Natural killer cell (primary cell): ENCODE results near the gene BAX. TPM values are rescaled to one million over a fixed set of nuclear protein-coding genes. Genes with fewer than 3 reads are reported as not detected.
A peak's percentile ranks its signal among the peaks of the same experiment; 100 is the strongest.

Experiments
- ATAC-seq, 3 donors: fragments of 150-1000 bp in 2 of 3; fragments of 200-7000 bp in 1 of 3; cut with Tn5 transposase; 1 replicate in 1 of 3; 2 replicates in 2 of 3; pipeline ENCODE4 v1.10.0; 2021; ENCODE audit warnings: mild to moderate bottlenecking in 2 of 3, moderate library complexity in 2 of 3
- DNase-seq, 2 donors: peaks; one replicate each; pipeline versions ENCODE4 v3.0.0 to v3.0.0-alpha.2; 2013 to 2021; ENCODE audit warnings: mixed read lengths in 1 of 2
- H3K27ac ChIP-seq: one replicate; pipeline ENCODE4 v1.5.1; 2013; ENCODE audit warnings: mild to moderate bottlenecking, low read length
- H3K27me3 ChIP-seq: one replicate; pipeline ENCODE4 v1.6.1; 2013; ENCODE audit warnings: low read length; ENCODE audit not compliant: control insufficient read depth, insufficient read depth
- H3K36me3 ChIP-seq: one replicate; pipeline ENCODE4 v1.6.1; 2013; ENCODE audit warnings: low read length; ENCODE audit not compliant: control insufficient read depth, insufficient read depth
- H3K4me1 ChIP-seq: one replicate; pipeline ENCODE4 v1.6.1; 2013; ENCODE audit warnings: low read length; ENCODE audit not compliant: control insufficient read depth, insufficient read depth
- H3K4me3 ChIP-seq: one replicate; pipeline ENCODE4 v1.5.1; 2013; ENCODE audit warnings: low read length
- H3K9me3 ChIP-seq: one replicate; pipeline ENCODE4 v1.6.1; 2013; ENCODE audit warnings: low read length; ENCODE audit not compliant: control insufficient read depth, insufficient read depth
- H3K27ac Mint-ChIP-seq, 2 donors: one replicate each; pipeline ENCODE4 v1.8.0; 2022; ENCODE audit warnings: mild to moderate bottlenecking in 2 of 2, mixed read lengths in 2 of 2, moderate library complexity in 1 of 2
- H3K27me3 Mint-ChIP-seq, 2 donors: one replicate each; pipeline ENCODE4 v1.8.0; 2022; ENCODE audit warnings: low read depth in 2 of 2, mixed read lengths in 2 of 2
- H3K36me3 Mint-ChIP-seq: one replicate; pipeline ENCODE4 v1.8.0; 2022; ENCODE audit warnings: mixed read lengths
- H3K4me1 Mint-ChIP-seq, 2 donors: one replicate each; pipeline ENCODE4 v1.8.0; 2022; ENCODE audit warnings: mixed read lengths in 2 of 2
- H3K4me3 Mint-ChIP-seq: one replicate; pipeline ENCODE4 v1.8.0; 2022; ENCODE audit warnings: mild to moderate bottlenecking, moderate library complexity, mixed read lengths
- H3K9me3 Mint-ChIP-seq, 2 donors: one replicate each; pipeline ENCODE4 v1.8.0; 2022; ENCODE audit warnings: mixed read lengths in 2 of 2
- WGBS: methylation state at CpG from one replicate; pipeline ENCODE4 v1.1.7; 2013; ENCODE audit warnings: missing lambda C conversion rate; ENCODE audit not compliant: insufficient coverage; 5-methylcytosine and 5-hydroxymethylcytosine counted together
- intact Hi-C: fragments of 100-400 bp; cut with micrococcal nuclease; formaldehyde crosslinking; loops from one replicate; pipeline ENCODE4 v1.14.2; 2022
- total RNA-seq, 4 donors: library from RNA; stranded (reverse); fragments of 120-200 nt in 1 of 4; gene quantifications; one replicate each; pipeline versions ENCODE4 v1.2.3 to v1.2.4, GENCODE V29; 2013 to 2022
- TF ChIP-seq, protein P1 (sequence below): fragments of 200-600 bp; IDR thresholded peaks from one replicate; pipeline ENCODE4 v1.8.0; 2022; ENCODE audit warnings: antibody characterized with exemption

BAX gene
- total RNA-seq, 3 donors from 2014 or later (not counting 1 experiment from before 2014, with no cell fraction given): 117 to 133 (median 120) TPM

DNA sequence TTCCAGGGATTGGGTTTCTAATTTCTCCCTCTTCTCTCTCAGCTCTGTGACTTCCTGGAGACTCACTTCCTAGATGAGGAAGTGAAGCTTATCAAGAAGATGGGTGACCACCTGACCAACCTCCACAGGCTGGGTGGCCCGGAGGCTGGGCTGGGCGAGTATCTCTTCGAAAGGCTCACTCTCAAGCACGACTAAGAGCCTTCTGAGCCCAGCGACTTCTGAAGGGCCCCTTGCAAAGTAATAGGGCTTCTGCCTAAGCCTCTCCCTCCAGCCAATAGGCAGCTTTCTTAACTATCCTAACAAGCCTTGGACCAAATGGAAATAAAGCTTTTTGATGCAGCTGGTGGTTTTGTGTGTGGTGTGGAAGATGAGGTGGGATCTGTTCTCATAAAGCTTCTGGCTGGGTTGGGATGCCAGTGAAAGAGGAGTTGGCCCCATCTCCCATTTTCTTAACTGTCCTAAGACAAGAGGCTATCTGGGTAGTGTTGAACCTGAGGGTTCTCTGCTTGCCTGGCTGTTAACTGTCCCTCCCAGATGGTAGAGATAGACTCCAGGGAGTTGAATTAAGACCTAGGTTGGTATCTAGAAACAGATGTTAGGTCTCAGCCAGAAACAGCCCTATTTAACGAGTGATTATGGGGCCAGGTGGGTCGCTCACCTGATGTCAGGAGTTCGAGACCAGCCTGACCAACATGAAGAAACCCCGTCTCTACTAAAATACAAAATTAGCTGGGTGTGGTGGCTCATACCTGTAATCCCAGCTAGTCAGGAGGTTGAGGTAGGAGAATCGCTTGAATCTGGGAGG is 12.1 kb downstream of the BAX start:
- Histone ChIP-seq H3K36me3 (peaks cover 26% of the 10 kb centered on the region), H3K4me1 (peaks cover 63% of the 10 kb centered on the region), H3K4me3 (no peak overlapping the region), H3K27me3 (no peaks in the 10 kb centered on the region), H3K9me3 (no peaks in the 10 kb centered on the region), H3K27ac (peak overlapping the region; percentile 76)
- no peaks in the 10 kb centered on the region for H3K36me3 Mint-ChIP-seq
- TF ChIP-seq, protein P1, sequence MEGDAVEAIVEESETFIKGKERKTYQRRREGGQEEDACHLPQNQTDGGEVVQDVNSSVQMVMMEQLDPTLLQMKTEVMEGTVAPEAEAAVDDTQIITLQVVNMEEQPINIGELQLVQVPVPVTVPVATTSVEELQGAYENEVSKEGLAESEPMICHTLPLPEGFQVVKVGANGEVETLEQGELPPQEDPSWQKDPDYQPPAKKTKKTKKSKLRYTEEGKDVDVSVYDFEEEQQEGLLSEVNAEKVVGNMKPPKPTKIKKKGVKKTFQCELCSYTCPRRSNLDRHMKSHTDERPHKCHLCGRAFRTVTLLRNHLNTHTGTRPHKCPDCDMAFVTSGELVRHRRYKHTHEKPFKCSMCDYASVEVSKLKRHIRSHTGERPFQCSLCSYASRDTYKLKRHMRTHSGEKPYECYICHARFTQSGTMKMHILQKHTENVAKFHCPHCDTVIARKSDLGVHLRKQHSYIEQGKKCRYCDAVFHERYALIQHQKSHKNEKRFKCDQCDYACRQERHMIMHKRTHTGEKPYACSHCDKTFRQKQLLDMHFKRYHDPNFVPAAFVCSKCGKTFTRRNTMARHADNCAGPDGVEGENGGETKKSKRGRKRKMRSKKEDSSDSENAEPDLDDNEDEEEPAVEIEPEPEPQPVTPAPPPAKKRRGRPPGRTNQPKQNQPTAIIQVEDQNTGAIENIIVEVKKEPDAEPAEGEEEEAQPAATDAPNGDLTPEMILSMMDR: no peak
- intact Hi-C loops: loop anchor here (5.0 to 10.0 kb wide), 2 partner anchors 64 to 322 kb away; partner anchors contain the start of genes CA11 and NUCB1
- H3K4me3 Mint-ChIP-seq: peak overlapping the region; percentile 100
- H3K27me3 Mint-ChIP-seq: no peaks in the 10 kb centered on the region
- DNase-seq: no peak
- WGBS: 94% methylated on average over 10 of the region's 10 CpGs
- H3K27ac Mint-ChIP-seq: peak overlapping the region; percentile 98 to 99
- H3K9me3 Mint-ChIP-seq: no peaks in the 10 kb centered on the region
- ATAC-seq: no peak
- peaks cover 49 to 55% of the 10 kb centered on the region in 2 donors for H3K4me1 Mint-ChIP-seq

GRCh38 chr19:48967346-48968178 is 12.9 kb downstream of the BAX start:
- 91% methylated on average over 13 of the region's 14 CpGs for WGBS
- peaks cover 41 to 46% of the 10 kb centered on the region in 2 donors for H3K4me1 Mint-ChIP-seq
- Histone ChIP-seq H3K4me3 (no peak overlapping the region), H3K27ac (no peak overlapping the region), H3K9me3 (no peaks in the 10 kb centered on the region), H3K27me3 (no peaks in the 10 kb centered on the region), H3K4me1 (peaks cover 54% of the 10 kb centered on the region), H3K36me3 (peaks cover 26% of the 10 kb centered on the region)
- no peak for DNase-seq
- no peak for ATAC-seq
- no peaks in the 10 kb centered on the region for H3K36me3 Mint-ChIP-seq
- intact Hi-C loops: loop anchor here (5.0 to 10.0 kb wide), 2 partner anchors 65 to 323 kb away; partner anchors contain the start of genes CA11 and NUCB1
- H3K27me3 Mint-ChIP-seq: no peaks in the 10 kb centered on the region
- no peak overlapping the region for H3K27ac Mint-ChIP-seq
- no peaks in the 10 kb centered on the region for H3K9me3 Mint-ChIP-seq
- TF ChIP-seq, protein P1: no peak
- no peak overlapping the region for H3K4me3 Mint-ChIP-seq

GRCh38 chr19:48968179-48968661 is 13.5 kb downstream of the BAX start:
- Histone ChIP-seq H3K9me3 (no peaks in the 10 kb centered on the region), H3K27ac (no peak overlapping the region), H3K36me3 (peaks cover 29% of the 10 kb centered on the region), H3K4me3 (no peak overlapping the region), H3K27me3 (no peaks in the 10 kb centered on the region), H3K4me1 (peaks cover 48% of the 10 kb centered on the region)
- DNase-seq: no peak
- Mint-ChIP-seq H3K9me3 (no peaks in the 10 kb centered on the region), H3K36me3 (no peaks in the 10 kb centered on the region), H3K27me3 (no peaks in the 10 kb centered on the region), H3K4me1 (peaks cover 34 to 40% of the 10 kb centered on the region in 2 donors), H3K27ac (no peak overlapping the region), H3K4me3 (no peak overlapping the region)
- intact Hi-C loops: loop anchor here (5.0 to 10.0 kb wide), 2 partner anchors 66 to 323 kb away; partner anchors contain the start of genes CA11 and NUCB1
- WGBS: 86% methylated on average over 4 of the region's 4 CpGs
- no peak for ATAC-seq
- TF ChIP-seq, protein P1: no peak
